GM18507 (cell line): ENCODE results near the gene ATP8A2.
"Not testable (repeated sequence)": the region's sequence is repeated elsewhere in the genome, so short reads cannot be mapped to it uniquely, and the experiment has no call there.

Experiments
- DNase-seq: peaks from one replicate; pipeline ENCODE4 v3.0.0; 2011; ENCODE audit warnings: low read depth; ENCODE audit not compliant: insufficient read length; ENCODE audit errors: extremely low spot score
- FAIRE-seq: peaks from 2 replicates; lab custom pipeline; 2011; peaks lifted over from hg19 to GRCh38; lab: Jason Lieb, UNC

The ATP8A2 gene

DNA sequence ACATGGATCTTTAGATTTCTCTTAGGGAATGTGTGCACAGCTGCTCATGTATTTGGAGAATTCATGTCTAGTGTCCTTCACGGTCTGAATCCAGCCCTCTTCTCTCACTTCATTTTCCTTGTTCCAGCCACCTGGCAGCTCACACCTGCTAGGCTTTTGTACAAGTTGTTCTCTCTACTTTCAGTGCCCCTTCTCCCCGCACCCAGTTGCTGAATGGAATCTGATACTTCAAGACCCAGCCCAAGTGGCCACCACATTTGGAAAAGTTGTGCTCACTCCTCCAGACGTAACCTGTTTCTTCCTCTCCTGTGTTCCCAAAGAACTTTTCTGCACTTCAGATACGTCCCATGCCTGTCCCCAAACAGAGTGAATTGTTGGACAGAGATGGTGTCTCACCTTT is 444.5 kb downstream of the ATP8A2 start:
- no peak for FAIRE-seq
- no peak for DNase-seq

DNA sequence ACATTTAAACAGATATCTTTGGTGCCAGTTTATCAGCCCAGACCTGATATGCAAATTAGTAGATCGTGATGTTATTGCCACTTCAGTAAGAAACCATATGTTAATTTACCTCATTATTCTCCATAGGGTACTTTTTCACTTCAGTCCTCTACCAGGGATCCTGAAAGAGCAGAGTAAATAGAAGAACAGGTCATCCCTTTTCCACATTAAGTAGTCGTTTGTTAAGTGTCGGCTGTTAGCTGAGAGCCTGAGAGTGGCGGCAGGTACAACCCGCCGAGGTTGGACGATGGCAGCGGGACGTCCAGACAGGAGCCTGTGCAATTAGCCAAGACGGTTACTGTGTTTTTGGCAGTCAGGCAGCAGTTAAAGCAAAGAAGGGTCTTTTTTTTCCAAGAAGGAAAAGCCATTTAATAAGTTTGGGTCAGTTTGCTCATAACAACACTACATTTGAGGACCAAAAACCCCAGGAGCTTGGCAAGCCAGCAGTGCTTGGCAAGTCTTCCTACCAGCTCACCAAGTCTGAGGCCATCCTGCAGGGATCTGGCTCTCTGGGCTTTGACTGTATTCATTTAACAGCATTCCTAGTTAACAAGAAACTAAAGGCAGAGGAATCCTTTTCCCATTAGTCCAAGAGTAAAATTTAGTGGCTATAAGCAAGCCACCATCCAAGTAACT is 448.2 kb downstream of the ATP8A2 start:
- FAIRE-seq (no peak), DNase-seq (no peak)

DNA sequence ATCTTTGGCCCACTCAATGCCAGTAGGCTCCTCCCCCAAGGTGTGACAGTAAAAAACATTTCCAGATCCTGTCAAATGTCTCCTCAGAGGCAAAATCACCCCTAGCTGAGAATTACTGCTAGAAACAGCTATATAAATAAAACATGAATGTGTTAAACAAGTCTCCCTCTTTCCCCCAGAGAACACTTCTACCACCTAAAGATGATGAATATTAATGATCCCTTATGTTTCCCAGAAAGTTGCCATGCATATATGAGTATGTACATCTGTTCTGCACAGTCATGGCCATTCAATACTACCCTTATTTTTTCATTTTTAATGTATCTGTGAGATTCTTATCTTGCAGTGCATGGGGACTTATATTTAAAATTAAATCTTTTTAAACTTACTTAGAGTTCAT is 450.0 kb downstream of the ATP8A2 start:
- FAIRE-seq = no peak
- DNase-seq = no peak

DNA sequence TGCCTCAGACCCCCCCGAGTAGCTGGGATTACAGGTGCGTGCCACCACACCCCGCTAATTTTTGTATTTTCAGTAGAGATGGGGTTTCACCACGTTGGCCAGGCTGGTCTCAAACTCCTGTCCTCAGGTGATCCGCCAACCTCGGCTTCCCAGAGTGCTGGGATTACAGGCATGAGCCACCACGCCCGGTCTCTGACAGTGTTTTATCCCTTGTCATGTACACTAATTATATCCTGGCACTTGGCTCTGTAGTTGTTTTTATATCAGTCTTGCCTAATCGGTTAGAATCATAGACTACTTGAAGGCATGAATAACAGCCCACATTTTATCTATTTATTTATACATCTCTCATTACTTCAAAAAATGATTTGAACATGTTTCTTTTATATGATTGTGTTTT is 455.4 kb downstream of the ATP8A2 start:
- not testable (repeated sequence) for DNase-seq

DNA sequence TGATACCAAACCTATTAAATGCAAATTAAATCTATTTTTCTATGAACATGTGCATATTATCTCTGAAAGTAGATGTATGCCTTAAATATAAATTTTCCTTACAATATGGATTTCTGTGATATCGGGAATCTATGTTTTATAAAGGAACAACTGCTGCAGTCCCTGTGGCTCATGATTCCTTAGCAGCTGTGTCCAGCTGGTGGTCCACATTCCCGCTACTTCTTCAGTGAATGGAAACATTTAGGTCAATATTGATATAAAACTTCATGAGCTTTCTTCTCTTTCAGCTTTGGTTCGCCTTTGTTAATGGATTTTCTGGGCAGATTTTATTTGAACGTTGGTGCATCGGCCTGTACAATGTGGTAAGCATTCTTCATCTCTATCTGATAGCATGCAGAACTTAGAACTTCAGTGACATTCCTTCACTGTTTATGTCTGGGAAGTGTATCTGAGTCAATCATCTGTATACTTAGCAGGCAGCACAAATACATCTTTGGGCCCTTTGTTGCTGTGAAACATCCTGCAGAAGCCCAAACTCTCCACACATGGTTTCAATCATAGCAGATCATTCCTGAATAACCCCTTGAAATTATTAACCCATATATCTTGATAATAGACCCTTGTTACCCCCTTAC is 456.2 kb downstream of the ATP8A2 start:
- no peak for FAIRE-seq

More for the DNA sequence above, 455.4 kb downstream of the ATP8A2 start:
- not testable (repeated sequence) for FAIRE-seq

DNA sequence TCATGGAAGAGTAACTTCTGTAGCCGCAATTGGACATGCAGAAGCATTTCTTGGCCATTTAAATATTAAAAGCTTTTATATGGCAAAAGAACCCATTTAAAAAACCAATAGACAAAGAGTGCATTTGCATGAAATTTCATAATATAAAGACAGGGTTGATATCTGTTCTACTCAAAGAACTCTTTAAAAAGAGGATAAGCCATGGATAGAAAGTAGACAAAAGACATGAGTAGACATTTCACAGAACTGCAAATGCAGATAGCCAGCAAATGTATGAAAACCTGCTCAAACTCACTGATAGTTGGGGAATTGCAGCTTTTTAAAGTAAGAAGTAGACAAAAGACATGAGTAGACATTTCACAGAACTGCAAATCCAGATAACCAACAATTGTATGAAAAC is 462.0 kb downstream of the ATP8A2 start:
- DNase-seq (no peak), FAIRE-seq (no peak)

More for the DNA sequence above, 456.2 kb downstream of the ATP8A2 start:
- DNase-seq = no peak

DNA sequence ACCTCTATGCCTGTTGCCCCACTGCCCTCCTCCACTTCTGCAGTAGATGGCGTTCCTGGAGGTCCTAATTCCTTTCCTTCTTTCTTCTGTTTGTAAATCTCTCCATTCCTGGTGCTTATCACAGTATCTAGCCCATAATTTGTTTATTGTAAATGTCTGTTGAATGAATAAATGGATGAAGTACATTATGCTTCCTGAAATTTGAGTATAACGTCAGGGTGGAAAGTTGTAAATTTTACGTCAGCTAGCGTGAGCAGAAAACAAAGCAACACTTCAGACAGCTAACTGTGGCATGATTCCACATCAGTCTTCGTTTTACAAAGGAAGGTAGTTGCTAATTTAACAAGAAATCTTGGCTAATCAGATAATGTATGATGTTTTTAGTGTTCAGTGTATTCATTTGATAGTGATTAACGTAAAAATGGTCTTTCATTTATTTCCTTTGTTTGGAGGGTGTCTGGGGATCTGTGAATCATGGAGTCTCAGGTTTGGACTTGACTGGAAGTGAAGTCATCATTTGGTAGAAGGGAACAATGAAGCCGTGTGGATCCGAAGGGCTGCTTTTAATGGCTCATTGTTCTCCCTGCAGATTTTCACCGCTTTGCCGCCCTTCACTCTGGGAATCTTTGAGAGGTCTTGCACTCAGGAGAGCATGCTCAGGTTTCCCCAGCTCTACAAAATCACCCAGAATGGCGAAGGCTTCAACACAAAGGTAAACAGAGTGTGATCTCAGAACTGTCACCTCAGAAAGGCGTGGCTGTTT is 465.0 kb downstream of the ATP8A2 start:
- FAIRE-seq (no peak), DNase-seq (no peak)

DNA sequence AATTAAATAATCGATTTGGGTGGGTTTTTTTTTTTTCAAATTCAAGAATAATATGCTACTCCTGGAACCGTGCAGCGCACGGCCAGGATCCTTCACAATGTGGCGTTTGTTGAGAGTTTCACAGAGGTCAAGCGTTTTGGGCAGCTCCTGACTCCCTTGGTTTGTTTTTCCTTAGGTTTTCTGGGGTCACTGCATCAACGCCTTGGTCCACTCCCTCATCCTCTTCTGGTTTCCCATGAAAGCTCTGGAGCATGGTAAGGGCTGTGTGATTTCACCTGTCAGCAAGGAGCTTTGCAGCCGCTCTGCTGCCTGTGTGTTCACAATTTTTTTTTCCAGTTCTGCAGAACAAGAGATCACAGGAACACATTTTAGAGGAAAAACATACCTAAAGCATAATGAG is 467.6 kb downstream of the ATP8A2 start:
- DNase-seq = no peak
- FAIRE-seq = no peak

DNA sequence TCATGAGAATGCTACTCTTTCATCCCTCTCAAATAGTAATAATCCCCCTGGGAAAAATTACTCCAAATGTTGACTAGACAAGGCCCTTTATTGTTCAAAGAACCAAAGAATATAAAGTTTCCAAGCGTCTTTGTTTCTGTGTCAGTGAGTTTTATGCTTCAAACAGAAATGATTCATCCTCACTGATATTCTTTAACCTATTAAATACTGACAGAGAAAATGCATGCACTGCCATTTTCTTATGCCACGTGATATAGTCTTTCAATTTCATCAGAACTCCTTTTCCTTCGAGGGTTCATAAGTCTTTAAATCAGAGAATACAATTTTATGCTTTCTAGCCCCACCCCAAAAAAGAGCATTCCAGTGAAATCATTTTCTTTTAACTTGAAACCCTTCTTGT is 468.5 kb downstream of the ATP8A2 start:
- FAIRE-seq (no peak), DNase-seq (no peak)

DNA sequence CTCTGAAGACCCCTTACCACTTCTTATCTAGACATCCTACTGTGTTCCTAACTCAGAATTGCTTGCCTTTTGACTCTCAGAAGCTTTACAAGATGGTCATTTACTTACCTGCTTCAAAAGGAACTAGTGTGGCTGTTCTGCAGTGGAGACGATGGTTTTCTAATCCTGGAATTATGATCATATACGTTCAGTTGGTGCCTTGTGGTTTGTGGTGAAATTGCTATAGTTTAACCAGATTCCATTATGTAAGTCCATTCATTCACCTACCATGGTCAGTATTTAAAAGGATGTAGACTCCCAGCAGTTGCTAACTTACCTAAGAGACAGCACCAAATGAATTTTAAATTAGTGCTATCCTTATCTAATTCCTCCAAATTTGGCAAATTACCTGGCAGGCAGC is 469.2 kb downstream of the ATP8A2 start:
- FAIRE-seq (no peak), DNase-seq (no peak)

DNA sequence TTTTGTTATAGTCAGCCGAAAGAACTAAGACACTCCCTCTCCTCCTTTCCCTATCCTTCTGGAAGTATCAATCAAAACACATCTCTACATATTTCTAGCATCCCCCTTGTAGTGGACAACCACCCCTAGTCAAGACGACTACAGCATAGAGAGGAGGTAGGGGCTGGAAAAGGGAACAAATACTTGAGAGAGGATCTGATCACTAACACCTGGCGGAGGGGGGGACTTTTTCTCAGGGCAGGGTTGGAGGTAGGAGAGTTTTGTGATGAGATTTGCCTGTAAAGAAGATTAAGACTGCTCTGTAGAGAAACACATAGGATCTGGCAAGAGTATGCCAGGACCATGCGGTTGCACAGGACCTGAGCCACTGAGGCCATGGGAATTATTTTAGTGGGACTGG is 471.9 kb downstream of the ATP8A2 start:
- FAIRE-seq (no peak), DNase-seq (no peak)

DNA sequence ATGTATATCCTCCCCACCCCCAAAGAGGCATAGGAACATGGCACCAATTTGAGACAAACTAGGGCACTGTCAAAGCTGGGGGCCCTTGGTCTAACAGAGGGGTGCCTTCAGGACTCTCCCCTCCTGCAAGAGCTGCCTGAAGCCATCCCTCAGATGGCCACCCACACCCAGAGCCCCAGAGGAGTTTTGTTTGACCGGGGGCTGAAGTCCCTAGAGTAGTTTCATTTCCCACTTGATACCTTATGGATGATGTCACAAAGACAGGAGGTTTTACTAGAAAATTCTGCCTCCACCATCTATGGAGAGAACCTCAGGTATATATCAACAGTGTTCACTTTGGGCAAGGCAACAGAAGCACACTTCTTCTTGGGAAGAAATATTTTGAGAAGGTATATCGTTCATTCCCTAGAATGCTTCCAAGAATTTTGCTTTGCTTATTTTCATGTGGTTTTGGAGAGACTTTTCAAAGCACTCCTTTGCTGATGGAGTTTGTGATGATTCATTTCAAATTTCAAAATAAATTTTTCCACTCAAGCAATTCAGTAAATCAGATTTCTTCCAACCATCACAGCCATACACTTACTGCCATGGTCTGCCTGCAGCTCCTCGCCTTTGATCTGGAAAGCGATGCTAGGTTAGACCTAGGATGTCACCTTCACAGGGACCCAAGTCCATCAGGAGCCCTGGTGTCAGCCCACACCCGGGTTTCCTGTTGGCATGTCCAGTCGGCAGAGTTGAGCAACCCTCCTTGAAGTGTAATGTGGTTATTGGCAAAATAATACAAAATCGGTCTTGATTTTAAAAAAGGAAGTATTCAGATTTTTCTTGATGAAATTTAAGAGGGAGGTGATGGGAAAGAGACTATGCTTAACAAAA is 473.0 kb downstream of the ATP8A2 start:
- FAIRE-seq (no peak), DNase-seq (no peak)

DNA sequence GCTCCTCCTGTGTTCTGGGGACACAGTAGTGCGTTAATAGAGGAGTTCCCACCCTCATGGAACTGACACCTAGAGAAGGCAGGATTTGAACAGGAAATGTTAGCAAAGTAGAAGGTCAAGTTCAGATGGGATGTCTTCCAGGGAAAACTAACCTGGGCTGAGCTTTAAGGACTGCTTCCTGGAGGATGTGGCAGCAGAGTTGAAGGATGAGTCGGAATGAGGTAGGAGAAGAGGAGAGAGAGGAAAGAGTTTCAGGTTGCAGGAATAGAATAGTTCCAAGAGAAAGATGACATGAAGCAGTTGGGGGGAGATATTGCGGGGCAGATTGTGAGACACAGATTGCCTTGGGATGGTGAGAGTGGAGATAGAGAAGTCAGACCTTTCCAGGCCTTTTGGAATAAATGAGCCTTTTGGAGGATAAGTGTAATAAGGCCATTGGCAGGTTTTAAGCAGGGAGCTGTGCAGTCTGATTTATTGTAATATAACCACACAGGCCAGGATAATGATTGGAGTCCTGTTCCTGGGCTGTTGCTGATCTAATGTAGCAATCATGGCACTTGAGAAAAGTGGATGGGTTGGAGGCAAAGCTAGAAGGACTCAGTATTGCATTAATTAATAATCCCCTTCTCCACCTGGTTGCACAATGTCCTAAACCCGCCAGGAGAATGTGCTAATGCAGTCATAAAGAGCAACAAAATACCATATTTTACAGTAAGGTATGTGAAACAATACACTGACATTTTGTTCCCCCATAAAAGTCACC is 474.6 kb downstream of the ATP8A2 start:
- DNase-seq = no peak
- no peak for FAIRE-seq

DNA sequence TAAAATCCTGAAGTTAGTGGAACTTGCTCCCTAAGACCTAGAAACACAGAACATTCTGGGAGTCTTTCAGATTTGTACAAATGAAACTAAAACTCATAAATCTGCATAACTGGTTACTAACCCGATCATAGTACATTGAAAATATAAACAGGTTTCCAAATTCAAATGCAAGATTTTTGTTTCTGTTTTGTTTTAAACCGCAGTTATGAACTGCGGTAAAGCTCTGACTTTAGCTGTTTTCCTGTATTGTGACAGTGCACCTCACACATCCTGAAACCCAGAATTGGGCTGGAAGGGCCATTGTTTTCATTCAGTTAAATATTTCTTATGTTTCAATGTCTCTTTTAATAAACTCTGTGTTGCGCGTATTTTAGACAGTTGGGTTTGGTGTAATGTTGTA is 475.4 kb downstream of the ATP8A2 start:
- FAIRE-seq = peak; percentile 70
- no peak for DNase-seq

DNA sequence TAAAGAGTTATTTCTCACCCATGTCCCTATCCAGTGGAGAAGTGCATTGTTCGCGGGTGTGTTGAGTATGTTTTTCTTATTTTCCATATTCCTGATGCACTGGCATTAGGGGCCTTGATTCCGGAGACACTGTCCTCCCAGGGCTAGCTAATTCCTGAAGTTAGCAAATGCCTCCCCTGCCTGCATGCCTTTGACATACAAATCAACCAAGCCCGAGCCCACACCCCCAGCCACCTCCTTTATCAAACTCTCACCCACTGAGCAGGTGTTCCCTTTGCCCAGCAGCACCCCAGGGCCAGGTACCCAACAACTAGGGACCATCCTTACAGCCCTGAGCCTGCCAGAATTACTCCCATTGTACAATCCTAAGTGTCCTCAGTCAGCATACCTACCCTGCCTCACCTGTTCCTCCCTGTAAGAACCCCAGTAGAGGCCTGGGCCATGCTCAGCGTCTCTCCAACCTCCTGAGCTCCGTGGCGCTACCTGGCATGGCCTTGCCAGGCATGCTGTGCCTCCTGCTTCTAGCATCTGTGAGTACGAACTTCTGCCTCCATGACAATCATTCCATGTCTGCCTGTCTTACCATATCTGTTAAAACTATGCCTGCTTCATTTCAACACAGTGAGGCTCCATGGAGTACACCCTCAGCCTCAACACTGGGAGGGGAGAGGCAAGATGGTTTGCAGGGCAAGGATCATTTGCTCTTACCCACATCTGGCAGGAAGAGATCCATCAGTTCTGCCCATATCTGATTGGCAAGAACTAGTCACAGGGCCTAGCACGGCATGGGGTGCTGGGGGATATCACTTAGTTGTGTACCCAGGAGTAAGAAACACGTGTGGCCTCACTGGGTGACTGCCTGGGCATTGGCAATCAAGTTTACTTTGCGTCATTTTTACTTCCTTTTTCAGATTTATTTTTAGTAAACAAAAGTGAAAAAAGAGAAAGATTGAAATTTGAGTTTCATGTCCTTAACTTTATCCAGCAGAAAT is 476.2 kb downstream of the ATP8A2 start:
- DNase-seq (no peak), FAIRE-seq (no peak)

DNA sequence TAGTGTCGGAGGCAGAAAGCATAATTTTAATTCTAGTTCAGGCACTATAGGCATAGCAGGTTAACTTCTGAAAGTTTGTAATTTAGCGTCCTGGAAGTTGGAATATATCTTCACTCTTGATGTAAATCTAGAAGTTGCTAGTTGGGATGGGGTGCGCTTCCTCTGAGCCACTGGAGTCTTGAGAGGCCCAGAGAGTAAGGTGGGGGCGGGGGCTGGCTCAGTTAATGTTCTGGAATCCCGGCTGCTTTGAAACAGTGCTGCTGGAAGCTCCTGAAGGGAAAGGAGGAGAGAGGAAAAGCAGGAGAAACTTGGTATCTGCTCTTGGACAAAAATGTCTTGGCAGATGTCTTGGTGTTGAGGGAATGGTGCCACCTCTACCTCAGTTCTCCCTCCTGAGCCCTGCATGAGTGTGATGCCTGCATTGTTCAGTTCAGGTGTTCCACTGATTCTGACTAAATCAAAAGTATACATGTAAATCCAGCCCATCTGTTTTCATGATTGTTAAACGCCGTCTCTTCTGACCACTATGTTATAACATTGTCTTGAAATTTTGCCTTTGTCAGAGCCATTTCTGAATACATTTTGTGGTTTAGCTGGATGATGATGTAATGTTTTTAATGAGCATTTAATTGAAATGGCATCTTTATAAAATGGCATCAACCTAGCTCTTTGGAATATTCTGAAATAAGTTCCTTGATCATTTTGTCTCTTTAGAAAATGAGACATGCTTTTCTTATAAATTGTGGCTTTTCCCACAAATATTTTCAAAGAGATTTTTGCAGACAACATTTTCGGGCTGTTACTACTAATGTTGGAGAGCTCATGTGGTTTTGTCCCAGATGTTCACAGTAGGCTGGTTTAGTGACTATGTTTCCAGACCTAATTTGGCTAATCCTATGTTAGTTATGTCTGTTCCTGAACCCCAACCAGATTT is 477.3 kb downstream of the ATP8A2 start:
- no peak for DNase-seq
- no peak for FAIRE-seq

DNA sequence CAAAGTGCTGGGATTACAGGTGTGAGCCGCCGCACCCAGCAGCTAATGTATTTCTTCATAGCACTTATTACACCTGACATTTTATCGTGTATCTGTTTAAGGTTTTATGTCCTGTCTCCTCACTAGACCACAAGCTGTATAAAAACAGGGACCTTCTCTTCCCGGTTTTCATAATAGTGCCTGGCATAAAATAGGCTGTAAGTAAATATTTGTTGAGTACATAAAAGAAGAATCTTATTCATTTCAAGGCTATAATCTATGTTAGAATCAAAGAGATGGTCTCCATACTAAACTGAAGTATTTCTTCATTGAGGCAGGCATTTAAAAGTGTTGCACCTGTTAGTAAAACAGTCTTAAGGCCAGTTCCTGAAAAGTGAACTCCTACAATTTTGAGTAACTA is 486.1 kb downstream of the ATP8A2 start:
- no peak for FAIRE-seq
- DNase-seq = no peak
